ENCODE results near the gene SOS2.

DNA sequence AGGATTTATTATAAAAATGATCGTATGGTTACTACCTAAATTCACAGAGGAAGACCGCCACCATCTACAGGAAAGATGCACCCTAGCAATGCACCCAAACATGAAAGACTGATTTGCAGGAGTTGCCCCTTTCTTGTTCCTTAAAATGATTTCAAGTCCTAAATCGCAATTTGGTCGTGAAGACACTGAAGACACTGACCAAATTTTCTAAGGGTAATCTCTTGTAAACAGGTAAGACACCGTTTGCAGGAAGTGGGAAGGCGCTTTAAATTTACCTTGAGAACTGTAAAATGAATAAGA, 1.0 kb downstream of the SOS2 start:
- TF ChIP-seq CTCF (IDR thresholded peaks at IDR 0.05; ENCODE audit: low read depth, low read length, missing input control): no peak
- no peak for TF ChIP-seq TAF1 (conservative IDR thresholded peaks at IDR 0.05)
- TF ChIP-seq, protein P1, sequence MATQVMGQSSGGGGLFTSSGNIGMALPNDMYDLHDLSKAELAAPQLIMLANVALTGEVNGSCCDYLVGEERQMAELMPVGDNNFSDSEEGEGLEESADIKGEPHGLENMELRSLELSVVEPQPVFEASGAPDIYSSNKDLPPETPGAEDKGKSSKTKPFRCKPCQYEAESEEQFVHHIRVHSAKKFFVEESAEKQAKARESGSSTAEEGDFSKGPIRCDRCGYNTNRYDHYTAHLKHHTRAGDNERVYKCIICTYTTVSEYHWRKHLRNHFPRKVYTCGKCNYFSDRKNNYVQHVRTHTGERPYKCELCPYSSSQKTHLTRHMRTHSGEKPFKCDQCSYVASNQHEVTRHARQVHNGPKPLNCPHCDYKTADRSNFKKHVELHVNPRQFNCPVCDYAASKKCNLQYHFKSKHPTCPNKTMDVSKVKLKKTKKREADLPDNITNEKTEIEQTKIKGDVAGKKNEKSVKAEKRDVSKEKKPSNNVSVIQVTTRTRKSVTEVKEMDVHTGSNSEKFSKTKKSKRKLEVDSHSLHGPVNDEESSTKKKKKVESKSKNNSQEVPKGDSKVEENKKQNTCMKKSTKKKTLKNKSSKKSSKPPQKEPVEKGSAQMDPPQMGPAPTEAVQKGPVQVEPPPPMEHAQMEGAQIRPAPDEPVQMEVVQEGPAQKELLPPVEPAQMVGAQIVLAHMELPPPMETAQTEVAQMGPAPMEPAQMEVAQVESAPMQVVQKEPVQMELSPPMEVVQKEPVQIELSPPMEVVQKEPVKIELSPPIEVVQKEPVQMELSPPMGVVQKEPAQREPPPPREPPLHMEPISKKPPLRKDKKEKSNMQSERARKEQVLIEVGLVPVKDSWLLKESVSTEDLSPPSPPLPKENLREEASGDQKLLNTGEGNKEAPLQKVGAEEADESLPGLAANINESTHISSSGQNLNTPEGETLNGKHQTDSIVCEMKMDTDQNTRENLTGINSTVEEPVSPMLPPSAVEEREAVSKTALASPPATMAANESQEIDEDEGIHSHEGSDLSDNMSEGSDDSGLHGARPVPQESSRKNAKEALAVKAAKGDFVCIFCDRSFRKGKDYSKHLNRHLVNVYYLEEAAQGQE (IDR thresholded peaks at IDR 0.05): no peak
- no peak for TF ChIP-seq SP1 (IDR thresholded peaks at IDR 0.05)
- no peak for TF ChIP-seq HNF4G (IDR thresholded peaks at IDR 0.05)
- TF ChIP-seq RAD21 (IDR thresholded peaks at IDR 0.05): no peak
- no peak for TF ChIP-seq EGR1 (IDR thresholded peaks at IDR 0.05; ENCODE audit: low read depth in 2 of 2)
